ENCODE data around the gene C20orf173.
"Not testable (repeated sequence)": the region's sequence is repeated elsewhere in the genome, so short reads cannot be mapped to it uniquely, and the experiment has no call there.

The C20orf173 gene, protein sequence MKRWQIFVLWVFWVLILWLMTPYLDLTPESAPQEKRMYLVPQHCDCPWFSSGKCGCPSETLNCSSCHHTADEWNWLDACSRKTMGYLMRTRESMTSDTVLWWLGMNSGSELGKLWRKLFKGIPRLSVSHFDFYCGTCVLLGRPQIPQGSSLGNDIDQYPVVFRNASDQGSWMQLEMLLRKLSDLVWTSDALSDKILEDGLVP

DNA sequence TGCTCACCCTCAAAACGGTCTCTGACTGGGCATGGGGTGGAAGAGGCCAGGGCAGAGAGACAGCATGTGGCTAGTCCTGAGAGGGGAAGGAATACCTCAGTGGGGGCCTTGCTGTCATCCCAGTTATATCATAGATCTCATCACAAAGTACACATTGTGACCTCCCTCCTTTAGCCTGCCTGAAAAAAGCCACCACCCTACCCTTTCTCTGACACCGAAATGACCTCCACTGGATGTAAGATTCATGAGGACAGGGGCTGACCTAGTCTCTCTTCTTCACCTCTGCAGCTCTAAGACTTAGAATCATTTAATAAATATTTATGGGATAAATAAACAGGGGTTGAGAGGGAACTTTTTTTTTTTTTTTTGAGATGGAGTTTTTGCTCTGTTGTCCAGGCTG is at the start of gene C20orf173:
Gene C20orf173, minus strand, starts transcription at position 101 of the 400 bp plus-strand sequence. CDS start 279 bp downstream, outside the sequence.
- no peak for DNase-seq

DNA sequence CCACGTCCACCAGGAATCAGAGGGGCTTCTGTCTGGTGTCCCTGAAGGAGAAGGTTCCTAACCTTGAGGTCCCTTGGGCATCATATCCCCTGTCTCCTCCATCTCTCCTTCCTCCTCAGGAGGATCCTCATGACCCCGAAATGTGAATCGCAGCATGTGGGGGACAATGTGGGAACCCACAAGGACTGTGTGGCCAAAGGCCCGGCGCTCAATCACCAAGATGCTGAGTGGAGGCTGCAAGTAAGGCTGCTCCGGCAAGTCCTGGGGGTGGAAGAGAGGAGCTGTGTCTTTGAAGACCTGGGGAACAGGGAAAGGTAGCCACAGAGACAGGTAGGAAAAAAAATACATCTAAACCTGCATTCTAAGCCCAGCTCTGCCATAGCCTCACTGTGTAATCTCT is 49.7 kb upstream of the C20orf173 start:
- DNase-seq = no peak

DNA sequence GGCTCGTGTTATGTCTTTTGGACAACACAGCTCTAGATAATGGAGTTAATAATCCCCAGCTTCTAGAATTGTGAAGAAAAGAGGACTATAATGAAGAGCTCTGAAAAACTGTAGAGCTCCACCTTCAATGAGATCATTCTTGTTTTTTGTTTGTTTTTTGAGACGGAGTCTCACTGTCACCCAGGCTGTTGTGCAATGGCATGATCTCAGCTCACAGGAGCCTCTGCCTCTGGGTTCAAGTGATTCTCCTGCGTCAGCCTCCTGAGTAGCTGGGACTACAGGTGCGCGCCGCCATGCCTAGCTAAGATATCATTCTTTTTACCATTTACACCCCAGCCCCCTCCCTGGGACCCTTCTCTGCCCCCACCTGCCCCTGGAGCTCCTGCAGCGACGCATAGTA is 49.0 kb upstream of the C20orf173 start:
- no peak for DNase-seq

DNA sequence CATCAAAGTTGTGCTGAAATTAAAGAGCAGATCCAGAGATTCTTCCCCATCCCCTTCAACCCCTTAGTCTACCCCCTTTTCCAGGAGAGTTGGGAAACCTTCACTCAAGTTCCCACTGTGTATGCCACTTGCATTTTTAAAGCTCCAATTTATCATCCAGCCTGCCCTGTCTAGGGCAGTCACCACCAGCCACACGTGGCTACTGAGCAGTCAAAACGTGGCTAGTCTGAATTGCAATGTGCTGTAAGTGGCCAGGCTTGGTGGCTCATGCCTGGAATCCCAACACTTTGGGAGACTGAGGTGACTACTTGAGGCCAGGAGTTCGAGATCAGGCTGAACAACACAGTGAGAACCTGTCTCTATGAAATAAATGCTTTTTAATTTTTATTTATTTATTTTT is 47.4 kb upstream of the C20orf173 start:
- DNase-seq = no peak

DNA sequence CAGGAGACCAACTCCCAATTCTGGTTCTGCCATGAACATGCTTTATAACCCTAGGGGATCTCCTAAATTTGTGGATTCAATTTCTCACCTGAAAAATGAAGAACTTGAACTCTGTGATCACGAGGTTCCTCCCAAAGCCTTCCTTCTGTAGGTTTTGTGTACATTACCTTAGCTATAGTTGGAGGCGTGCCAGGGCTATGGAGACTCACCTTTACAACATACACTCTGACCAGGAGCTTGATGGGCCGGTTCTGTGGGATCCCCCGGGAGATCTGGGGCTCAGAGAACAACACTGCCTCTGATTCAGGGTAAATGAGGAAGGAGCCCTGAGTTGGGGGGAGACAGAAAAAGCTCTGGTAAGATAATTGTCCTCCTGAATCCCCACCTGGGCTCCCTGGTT is 46.5 kb upstream of the C20orf173 start:
- DNase-seq = no peak

DNA sequence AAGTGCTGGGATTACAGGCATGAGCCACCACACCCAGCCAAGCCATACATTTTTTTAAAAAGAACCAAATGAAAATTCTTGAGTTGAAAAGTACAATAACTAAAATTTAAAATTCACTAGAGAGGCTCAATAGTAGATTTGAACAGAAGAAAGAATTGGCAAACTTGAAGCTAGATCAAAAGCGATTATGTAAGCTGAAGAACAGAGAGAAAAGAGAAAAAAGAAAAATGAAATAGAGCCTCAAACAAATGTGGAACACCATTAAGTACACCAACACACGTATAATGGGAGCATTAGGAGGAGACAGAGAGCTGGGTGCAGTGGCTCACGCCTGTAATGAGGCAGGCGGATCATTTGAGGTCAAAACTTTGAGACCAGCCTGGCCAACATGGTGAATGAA is 43.4 kb upstream of the C20orf173 start:
- DNase-seq = no peak

DNA sequence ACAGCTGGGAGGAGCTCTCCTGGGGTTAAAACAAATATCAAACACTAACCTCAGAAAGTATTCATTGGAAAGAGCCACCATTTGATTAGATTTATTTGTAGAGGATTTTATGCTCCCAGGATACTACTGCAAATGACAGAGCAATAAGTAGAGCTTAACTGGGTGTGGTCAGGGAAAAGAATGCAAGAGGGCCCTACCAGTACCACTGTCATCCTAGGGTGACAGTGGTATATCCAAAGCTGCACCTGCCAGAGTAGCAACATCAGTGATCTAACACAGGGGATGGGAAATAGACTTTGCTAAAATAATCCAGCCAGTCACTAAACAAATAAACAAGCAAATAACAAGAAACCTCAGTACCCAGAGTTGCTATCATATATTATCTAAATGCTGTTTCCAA is 42.1 kb upstream of the C20orf173 start:
- no peak for DNase-seq

DNA sequence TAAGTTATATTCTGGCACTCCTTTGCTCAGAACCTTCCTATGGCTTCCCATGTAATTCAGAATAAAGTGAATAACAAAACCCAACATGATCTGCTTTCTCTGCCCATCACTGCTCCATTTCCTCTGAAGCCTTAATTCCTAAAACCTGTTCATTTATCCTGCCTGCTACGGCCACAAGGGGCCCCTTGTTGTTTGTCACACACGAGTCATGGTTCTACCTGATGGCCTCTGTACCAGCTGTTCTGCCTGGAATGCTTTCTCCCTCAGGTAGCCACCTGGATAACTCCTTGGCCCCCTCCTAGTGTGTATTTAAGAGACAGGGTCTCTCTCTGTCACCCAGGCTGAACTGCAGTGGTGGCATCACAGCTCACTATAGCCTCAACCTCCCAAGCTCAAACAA is 39.2 kb upstream of the C20orf173 start:
- DNase-seq = no peak

DNA sequence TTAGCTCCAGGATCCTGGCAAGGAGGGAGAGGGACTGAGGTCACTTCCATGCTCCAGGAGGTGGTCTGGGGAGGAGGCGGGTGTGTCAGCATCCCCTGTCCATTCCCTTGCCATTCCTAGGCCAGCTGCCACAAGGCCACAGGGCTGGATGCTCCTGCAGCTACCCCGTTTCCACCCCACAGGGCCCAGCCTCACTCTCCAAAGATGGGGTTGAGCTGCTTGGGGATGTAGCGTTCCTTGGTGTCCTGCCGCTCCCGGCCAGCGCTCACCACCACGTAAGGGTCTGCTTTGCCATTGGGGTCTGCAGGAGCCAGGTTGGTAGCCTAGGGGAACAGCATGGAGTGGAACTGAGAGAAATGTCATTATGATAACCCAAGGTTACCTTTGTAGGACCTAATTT is 35.5 kb upstream of the C20orf173 start:
- DNase-seq = no peak

DNA sequence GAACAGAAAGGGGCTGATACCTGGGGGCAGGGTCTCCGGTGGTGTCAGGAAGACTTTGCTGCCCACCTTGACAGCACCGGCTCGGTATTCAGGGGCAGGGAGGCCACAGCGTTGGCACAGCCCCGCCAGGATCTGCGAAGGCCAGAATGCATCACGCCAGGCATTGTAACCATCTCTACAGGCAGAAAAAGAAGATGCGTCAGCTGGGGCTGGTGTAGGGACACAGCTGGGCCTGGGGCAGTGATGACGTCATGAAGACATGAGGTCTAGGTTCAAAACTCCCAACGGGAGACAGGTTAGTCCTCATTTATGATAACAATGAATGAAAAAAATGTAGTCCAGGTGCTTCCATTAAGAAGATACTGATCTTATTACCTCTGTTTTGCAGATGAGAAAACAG is 34.4 kb upstream of the C20orf173 start:
- no peak for DNase-seq

DNA sequence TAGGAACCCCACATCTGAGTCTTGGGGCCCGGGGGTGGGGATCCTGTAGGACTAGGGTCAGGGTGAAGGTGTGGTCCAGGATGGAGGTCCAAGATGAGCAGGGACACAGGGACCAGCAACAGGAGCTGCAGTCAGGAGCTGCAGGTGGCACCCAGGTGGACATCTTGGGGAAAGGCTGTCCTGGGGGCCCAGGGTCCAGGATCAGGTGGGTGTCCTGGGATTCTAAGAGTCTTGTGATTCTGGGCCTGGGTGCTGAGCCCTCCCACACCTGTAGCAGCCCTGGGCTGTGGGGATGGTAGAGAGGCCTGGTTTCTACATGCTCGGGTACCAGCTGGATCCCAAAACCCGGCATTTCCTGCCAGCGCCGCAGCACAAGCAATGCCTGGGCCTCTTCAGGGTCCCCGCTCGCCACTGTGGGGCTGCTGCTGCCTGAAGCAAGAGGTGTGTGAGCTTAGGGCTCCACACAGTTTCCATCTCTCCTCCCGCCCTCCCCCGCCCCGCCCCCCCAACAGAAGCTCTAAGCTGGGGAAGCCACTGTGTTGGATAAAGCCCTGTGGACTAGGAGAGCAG is 33.2 kb upstream of the C20orf173 start:
- no peak for DNase-seq

DNA sequence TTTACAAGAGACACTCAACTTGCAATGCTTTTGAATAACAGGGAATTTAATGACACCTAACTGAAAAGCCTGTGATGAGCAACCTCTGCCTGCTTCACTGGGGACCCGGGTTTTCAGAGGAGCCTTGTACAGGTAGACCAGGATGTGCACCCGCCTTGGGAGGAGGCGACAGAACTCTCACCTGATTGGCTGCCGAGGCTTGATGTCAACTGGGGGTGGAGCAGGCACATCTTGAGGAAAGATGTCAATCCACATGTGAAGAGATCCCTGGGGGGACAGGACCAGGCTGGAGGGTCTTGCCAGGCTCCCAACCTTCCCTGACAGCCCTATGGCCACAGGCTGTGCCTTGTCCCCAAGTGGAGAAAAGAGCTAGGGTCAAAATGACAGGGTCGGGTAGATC is 32.2 kb upstream of the C20orf173 start:
- DNase-seq = no peak

DNA sequence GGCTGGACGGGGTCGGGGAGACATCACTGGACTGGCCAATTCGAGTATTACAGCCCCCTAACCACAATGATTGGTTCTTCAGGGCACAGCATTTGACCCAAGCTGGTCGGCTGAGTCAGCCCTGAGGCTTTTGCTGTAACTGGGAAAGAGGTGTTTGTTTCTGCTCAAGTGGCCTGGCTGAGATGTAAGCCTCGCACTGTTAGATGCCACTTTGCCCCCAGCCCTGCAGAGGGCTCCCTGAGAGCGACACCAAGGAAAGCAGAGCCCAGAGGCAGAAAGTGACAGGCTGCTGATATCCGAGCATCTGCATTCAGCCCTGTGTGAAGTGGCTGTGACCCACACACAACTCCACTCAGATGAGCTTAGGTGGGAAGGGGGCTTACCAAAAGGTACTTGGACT is 31.8 kb upstream of the C20orf173 start:
- DNase-seq = no peak

DNA sequence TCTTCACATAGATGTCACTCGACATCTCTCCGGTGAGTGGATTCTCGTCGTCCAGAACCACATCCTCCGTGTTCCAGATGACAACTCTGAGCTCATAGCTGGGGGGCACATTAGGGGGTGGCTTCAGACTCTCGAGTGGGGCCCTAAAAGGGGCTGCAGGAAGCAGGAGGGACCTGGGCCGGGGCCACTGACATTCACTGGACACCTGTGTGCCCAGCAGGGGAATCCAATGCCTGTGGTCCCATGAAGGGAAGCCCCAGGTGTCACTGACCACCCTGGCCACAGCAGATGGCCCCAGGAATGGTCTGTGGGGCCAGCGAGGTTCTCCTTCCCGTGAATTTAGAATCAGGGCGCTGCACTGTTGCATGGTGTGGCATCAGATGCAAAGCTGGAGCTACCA is 31.1 kb upstream of the C20orf173 start:
- DNase-seq = no peak

DNA sequence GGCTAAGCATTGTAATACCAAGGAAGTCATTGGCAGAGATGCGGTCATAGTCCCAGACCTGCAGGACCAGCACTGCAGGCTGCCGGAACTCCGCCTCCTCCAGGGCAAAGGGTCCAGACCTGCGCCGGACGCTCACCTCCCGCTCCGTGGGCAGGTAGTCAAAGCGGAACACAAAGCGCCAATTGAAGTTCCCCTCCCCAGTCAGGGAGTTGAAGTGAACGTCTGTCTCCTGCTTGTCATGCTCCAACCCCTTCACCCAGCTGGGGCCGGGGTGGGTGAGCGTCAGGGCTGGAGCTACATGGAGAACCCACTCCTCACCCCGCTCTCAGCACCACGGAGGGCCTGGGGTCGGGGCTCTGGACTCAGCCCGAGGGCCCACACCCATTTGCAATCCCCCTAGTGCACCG is 30.7 kb upstream of the C20orf173 start:
- DNase-seq = no peak

DNA sequence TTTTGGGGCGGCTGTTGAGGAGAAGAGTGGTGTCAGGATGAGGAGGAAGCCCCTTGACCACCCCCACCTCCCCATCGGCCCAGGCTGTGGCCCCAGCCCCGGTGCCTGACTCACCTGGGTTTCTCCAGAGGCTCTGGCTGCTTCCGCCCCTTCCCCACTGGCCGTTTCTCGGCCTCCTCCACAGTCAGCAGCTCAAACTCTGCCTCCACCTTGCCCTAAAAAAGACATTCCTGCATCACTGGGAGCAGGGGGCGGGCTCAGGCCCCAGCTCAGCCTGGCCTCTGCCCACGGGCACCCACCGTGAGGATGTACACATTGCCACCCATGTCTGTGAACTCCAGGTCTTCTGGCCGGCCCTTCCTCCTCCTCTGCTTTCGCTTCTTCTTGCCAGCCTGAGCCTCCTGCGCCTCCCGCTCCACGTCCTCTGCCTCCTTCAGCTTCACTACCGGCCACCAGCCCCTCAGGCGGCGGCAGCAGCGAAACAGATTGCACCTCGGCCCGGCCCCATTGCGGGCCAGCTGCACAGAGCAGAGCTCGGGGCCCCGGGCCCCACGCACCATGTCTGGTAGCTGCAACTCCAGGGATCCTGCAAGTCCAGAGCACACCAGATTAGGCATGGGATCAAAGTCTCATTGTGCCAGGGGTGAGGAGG is 29.7 kb upstream of the C20orf173 start:
- no peak for DNase-seq

DNA sequence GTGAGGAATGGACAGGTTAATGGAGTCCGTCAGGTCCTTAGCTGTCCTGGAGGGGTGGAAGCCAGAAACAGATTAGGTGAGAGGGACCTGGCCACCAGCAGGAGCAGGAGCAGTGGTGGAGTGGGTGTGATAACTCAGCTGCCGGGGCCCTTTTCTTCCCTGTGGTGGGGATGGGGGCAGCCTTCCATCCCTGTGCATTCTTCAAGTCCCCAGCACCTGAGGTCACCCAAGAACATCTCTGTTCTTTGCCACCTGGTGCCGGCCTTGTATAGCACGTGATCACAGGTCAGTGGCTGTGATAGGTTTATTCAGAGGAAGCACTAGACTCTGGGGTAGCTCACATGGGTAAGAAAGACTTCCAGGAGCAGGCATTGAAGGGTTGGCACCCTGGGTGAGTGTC is 29.0 kb upstream of the C20orf173 start:
- no peak for DNase-seq

DNA sequence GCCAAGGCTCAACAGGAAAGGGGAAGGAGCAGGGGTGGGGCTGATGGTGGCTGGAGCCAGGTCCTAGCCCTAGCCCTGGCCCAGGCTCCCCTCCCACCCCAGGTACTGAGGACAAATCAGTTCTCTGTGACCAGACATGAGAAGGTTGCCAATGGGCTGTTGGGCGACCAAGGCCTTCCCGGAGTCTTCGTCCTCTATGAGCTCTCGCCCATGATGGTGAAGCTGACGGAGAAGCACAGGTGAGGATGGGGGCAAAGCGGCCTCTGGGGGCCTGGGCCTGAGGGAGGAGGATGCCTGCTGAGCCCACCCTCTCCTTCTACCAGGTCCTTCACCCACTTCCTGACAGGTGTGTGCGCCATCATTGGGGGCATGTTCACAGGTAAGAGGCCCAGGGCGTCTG is 27.4 kb upstream of the C20orf173 start:
- no peak for DNase-seq

DNA sequence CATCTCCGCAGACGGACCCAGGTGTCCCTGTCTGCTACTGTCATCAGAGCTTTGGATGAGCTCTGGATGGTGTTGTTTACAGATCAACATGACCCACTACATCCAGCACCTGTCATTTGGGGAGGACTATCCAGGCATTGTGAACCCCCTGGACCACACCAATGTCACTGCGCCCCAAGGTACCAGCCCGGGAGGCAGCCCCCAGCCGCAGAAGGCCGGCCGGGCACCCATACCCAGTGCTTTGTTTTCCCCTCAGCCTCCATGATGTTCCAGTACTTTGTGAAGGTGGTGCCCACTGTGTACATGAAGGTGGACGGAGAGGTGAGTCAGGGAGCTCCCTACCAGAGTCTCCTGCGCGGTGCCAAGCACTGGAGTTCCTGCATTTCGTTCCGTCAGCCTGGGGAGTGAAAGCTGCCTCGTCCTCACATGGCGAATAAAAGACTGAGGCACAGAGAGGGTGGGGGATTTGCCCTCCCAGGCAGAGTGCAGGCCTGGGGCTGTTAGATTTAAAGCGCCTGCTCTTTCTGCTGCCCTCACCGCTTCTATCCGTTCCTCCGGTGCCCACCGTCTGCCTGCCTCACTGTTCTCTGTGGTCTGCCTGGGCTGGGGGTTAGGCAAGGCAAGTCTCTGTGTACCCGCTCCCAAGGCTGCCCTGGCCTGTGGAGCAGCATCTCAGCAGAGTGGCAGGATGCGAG is 26.6 kb upstream of the C20orf173 start:
- DNase-seq = no peak

DNA sequence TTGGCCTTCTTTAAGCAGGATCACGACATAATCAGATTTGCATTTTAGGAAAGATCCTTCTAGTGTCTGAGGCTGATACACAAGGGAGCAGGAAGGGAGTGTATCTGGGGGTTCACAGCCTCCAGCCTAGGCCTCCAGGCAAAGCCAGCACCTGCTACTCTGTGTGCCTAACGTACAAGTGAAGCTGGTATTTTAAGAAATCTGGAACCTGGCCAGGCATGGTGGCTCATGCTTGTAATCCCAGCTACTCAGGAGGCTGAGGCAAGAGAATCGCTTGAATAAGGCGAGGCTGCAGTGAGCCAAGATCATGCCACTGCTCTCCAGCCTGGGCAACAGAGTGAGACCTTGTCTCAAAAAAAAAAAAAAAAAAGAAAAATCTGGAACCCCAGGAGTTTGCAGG is 26.0 kb upstream of the C20orf173 start:
- DNase-seq = not testable (repeated sequence)

DNA sequence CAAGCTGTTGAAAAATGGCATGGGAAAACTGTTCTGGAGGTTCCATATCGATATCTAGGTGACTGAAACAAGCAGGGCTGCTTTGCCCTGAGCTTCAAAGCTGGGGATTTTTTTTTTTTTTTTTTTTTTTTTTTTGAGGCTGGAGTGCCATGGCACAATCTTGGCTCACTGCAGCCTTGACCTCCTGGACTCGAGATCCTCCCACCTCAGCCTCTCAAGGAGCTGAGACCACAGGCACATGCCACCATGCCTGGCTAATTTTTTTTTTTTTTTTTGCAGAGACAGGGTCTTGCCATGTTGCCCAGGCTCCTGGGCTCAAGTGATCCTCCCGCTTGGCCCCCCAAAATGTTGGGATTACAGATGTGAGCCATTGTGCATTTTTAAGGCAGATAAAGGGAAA is 23.5 kb upstream of the C20orf173 start:
- DNase-seq = no peak

DNA sequence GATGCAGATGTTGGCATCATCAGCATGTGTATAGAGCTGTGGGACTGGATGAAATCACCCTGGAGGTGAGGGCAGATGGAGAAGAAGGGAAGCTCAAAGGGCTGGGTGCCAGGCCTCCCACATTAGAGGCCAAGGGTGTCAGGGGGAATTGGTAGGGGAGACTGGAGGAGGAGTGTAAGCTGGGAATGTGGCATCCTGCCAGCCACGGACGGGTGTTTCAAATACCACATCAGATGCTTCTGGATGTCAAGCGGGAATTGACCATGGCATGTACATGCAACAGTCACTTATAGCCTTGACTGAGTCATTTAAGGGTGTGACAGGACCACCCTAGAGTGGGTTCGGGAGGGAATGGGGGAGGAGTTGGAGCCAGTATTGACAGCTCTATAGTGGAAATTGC is 22.1 kb upstream of the C20orf173 start:
- DNase-seq = no peak

DNA sequence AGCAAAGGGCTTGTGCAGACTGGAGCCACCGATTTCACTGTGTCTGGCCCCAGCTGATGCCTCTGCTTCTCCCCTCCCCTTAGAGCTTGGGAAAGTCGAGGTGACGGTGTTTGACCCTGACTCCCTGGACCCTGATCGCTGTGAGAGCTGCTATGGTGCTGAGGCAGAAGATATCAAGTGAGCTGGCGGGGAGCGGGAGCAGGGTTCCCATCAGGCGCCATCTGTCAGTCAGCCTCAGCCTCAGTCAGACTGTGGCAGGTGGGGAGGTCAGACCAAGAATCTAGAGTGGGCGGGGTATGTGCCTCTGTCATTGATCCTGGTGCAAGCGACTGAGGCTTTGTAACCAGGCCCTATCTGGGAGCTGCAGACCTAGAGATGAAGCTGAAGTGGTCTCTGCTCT is 17.9 kb upstream of the C20orf173 start:
- DNase-seq = no peak

DNA sequence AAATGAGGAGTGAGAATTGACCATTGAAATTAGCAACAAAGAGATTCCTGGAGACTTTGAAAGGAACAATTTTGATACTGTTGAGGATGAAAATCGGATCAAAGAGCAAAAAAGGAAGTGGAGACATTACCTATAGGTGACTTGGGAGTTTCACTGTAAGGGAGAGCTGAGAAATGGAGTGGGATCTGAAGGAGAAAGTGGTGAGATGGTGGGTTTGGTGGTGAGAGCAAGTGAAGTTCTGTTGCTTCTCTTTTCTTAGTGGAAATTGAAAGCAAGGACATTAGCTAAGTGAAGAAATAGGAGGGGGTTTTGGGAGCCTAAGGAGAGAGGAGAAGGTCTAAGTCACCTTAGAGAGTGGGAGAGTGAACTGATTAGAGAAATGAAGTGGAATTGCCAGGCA is 16.7 kb upstream of the C20orf173 start:
- DNase-seq = no peak

All from activated naive CD4-positive, alpha-beta T cell treated with Interleukin-2 at 50 U/mL for 16 hours (primary cell).